ENCODE results near the gene SLC26A4. TPM values are rescaled to one million over a fixed set of nuclear protein-coding genes. Genes with fewer than 3 reads are reported as not detected.
"Not testable (repeated sequence)": the region's sequence is repeated elsewhere in the genome, so short reads cannot be mapped to it uniquely, and the experiment has no call there.

The SLC26A4 gene
- total RNA-seq, 4 donors from 2014 or later, result 1.2 to 4.4 (median 1.7) TPM; not detected in 1

DNA sequence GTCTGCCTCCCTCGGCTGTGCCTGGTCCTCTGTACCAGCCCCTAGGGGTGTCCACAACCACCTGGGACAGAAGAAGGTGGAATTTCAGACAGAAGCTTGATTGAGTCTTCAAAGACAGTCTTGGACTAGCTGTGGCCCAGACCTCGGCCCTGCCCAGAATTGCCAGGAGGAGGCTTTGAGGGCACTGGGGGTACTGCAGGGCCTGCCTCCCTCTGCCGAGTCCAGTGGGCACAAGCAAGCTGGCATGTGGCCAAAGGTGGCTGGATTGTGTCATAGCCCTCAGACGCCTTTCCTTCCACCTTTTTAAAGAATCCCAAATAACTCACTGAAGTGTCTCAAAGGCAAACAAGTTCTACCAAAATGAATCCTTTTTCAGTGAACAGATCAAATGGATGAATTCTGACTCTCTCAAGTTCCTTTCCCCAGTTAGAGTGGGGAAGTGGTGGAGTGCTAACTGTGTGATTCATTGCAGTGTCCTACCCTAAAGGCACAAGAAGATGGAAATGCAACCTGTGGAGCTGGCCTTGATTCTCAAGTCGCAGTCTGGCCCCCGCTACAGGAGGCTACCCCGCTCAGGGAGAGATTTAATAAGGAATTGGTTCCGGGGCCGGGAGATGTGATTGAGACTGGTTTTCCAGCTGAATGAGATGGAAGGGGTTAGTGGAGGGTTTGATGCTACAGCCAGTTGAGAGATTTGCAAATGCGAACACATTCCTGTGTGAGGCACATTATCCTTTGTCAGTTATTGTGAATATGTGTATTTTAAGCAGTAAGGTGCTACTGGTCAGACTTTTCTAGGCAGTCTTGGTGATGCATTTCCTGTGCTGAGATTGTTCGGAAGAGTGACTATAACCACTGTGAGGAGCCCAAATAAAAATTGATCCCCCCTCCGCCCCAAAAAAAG, 28.8 kb upstream of the SLC26A4 start:
- Histone ChIP-seq H3K4me1 (no peaks in the 10 kb centered on the region), H3K27me3 (no peaks in the 10 kb centered on the region), H3K9me3 (no peaks in the 10 kb centered on the region), H3K27ac (no peak overlapping the region), H3K4me3 (no peak overlapping the region), H3K36me3 (no peaks in the 10 kb centered on the region)
- TF ChIP-seq, protein P1, sequence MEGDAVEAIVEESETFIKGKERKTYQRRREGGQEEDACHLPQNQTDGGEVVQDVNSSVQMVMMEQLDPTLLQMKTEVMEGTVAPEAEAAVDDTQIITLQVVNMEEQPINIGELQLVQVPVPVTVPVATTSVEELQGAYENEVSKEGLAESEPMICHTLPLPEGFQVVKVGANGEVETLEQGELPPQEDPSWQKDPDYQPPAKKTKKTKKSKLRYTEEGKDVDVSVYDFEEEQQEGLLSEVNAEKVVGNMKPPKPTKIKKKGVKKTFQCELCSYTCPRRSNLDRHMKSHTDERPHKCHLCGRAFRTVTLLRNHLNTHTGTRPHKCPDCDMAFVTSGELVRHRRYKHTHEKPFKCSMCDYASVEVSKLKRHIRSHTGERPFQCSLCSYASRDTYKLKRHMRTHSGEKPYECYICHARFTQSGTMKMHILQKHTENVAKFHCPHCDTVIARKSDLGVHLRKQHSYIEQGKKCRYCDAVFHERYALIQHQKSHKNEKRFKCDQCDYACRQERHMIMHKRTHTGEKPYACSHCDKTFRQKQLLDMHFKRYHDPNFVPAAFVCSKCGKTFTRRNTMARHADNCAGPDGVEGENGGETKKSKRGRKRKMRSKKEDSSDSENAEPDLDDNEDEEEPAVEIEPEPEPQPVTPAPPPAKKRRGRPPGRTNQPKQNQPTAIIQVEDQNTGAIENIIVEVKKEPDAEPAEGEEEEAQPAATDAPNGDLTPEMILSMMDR (IDR thresholded peaks at IDR 0.05), result no peak
- TF ChIP-seq POLR2A (IDR thresholded peaks at IDR 0.05), result no peak
- no peak for DNase-seq
- intact Hi-C loops (cut with DNase I; ENCODE audit: low total_unique reads), result no loop called here

DNA sequence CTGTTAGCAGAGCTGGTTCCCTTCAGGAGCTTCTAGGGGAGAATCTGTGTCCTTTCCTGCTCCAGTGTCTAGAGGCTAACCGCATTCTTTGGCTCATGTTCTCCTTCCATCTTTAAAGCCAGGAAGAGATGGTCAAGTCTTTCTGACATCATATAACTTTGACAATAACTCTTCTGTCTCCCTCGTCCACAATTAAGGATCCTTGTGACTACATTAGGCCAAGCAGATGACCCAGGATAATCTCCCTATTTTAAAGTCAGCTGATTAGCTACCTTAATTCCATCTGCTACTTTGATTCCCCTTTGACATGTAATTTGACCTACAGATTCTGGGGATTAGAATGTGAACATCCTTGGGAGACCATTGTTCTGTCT, 28.1 kb upstream of the SLC26A4 start:
- no peaks in the 10 kb centered on the region for H3K36me3 ChIP-seq
- no peaks in the 10 kb centered on the region for H3K9me3 ChIP-seq
- intact Hi-C loops (cut with DNase I; ENCODE audit: low total_unique reads), result no loop called here
- H3K4me3 ChIP-seq, result no peak overlapping the region
- DNase-seq, result no peak
- no peaks in the 10 kb centered on the region for H3K4me1 ChIP-seq
- no peaks in the 10 kb centered on the region for H3K27me3 ChIP-seq
- no peak for TF ChIP-seq POLR2A (IDR thresholded peaks at IDR 0.05)
- TF ChIP-seq, protein P1 (IDR thresholded peaks at IDR 0.05), result no peak
- H3K27ac ChIP-seq, result no peak overlapping the region

DNA sequence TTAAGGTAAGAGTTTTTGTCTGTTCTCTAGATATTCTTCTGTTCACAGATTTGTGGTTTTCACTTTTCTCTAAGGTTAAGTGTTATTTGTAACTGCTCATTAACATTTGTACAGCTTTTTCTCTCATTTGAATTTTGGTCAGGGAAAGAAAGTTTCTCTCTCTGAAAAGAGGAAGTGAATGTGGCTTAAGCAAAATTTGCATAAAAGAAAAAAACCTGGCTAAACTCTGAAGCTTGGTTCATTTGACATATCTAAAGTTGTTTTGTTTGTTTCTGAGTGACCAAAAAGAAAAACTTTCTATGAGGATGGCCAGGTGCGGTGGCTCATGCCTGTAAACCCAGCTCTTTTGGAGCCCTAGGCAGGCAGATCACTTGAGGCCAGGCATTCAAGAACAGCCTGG, 22.0 kb upstream of the SLC26A4 start:
- Histone ChIP-seq H3K4me3 (no peak overlapping the region), H3K4me1 (no peaks in the 10 kb centered on the region), H3K27ac (no peak overlapping the region), H3K36me3 (no peaks in the 10 kb centered on the region), H3K27me3 (no peaks in the 10 kb centered on the region), H3K9me3 (no peaks in the 10 kb centered on the region)
- intact Hi-C loops (cut with DNase I; ENCODE audit: low total_unique reads), result no loop called here
- TF ChIP-seq, protein P1 (IDR thresholded peaks at IDR 0.05), result no peak
- TF ChIP-seq POLR2A (IDR thresholded peaks at IDR 0.05), result no peak
- no peak for DNase-seq

GRCh38 chr7:107639070-107639469, 21.6 kb upstream of the SLC26A4 start:
- DNase-seq; H3K9me3 ChIP-seq; intact Hi-C loops (cut with DNase I; ENCODE audit: low total_unique reads); H3K4me3 ChIP-seq; H3K36me3 ChIP-seq; H3K27ac ChIP-seq; H3K4me1 ChIP-seq; H3K27me3 ChIP-seq: not testable (repeated sequence)

DNA sequence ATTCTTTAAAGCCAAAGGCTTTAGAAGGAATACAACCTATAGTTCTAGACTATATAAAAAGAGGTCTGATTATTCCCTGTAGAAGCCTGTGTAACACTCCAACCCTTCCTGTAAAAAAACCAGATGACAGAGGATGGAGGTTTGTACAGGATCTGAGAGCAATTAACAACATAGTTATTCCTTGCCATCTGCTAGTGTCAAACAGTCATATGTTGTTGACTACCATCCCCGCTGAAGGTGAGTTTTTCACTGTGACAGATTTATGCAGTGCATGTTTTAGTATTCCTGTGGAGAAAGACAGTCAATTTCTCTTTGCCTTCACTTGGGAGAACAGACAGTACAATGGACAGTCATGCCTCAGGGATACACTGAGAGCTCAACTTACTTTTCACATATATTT, 19.0 kb upstream of the SLC26A4 start:
- Histone ChIP-seq H3K27me3 (no peaks in the 10 kb centered on the region), H3K4me1 (no peaks in the 10 kb centered on the region), H3K36me3 (no peaks in the 10 kb centered on the region), H3K4me3 (no peak overlapping the region), H3K27ac (no peak overlapping the region), H3K9me3 (no peaks in the 10 kb centered on the region)
- intact Hi-C loops (cut with DNase I; ENCODE audit: low total_unique reads), result no loop called here
- no peak for DNase-seq
- TF ChIP-seq POLR2A (IDR thresholded peaks at IDR 0.05), result no peak
- TF ChIP-seq, protein P1 (IDR thresholded peaks at IDR 0.05), result no peak
